ENCODE results near the gene PRKCA.

DNA sequence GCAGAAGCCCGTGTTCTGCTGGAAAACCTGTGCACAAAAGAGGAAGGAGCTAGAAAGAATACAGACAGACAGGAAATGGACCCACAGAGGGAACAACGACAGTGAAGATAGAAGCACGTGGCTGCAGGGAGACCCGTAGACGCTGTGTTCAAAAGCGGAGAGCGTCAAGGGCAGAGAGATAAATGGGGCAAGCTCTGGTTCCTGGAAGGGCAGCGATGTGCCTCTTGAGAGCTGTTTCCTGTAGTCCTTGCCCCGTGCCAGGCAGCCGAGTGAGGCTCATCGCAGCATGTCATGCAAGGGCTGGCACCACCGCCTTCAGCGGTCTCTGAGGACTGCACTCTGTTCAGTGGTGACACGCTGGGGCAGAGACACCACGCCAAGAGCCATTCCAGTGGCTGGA lies 488.9 kb downstream of the PRKCA start:
- TF ChIP-seq, protein P1, sequence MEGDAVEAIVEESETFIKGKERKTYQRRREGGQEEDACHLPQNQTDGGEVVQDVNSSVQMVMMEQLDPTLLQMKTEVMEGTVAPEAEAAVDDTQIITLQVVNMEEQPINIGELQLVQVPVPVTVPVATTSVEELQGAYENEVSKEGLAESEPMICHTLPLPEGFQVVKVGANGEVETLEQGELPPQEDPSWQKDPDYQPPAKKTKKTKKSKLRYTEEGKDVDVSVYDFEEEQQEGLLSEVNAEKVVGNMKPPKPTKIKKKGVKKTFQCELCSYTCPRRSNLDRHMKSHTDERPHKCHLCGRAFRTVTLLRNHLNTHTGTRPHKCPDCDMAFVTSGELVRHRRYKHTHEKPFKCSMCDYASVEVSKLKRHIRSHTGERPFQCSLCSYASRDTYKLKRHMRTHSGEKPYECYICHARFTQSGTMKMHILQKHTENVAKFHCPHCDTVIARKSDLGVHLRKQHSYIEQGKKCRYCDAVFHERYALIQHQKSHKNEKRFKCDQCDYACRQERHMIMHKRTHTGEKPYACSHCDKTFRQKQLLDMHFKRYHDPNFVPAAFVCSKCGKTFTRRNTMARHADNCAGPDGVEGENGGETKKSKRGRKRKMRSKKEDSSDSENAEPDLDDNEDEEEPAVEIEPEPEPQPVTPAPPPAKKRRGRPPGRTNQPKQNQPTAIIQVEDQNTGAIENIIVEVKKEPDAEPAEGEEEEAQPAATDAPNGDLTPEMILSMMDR (IDR thresholded peaks at IDR 0.05), result no peak
- TF ChIP-seq POLR2A (IDR thresholded peaks at IDR 0.05), result no peak
- no peak for TF ChIP-seq EP300 (IDR thresholded peaks at IDR 0.05)

Data from suprapubic skin (tissue), 3 donors.